Measurements from ENCODE around the gene DKK3.

Gene DKK3

DNA sequence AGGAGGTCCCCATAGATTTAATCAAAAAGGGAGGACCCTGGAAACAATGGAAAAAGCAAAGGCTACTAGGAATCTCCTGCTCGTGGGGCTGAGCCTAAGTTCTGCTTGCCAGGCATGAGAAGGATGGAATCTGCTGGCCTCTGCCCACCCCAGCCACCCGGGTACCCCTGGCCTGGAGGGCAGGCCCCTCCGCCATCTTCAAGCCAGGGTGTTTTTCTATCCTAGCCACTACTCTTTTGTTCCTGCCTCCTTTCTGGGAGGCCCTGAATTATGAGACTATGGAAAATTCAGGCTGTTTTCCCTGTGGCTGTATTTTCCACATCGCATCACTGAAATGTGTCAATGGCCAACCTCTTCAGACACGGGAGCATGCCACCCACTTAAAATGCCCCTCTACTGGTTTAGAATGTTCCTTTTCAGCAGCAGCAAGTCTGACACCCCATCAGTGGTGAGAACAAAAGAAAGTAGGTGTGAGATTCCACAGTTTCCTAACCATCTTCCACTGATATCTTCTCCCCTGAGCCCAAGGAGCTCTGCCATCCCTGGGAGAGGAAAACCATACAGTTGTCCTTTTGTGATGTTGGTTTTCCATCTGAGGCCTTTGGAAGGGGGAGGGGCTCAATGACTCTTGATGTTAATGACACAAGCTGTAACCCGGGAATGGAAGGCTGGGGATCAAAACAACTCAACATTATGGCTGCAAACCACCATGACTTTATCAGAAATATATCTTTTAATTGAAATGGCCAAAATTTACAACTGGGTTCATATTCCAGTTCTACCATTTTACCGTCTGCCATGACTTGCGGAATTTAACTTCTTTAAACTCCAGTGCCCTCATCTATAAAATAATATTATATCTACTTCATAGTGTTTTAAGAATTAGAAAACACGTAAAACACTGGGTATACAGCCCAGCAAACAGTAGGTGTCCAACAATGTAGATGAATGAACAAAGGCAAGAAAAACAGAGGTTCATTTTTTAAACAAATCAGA, 22.2 kb downstream of the DKK3 start:
- Histone ChIP-seq H3K4me3 (no peak overlapping the region), H3K27ac (peak overlapping the region; percentile 52 to 93)
- DNase-seq (ENCODE audit: low spot score) = peak; percentile 65
- TF ChIP-seq, protein P1, sequence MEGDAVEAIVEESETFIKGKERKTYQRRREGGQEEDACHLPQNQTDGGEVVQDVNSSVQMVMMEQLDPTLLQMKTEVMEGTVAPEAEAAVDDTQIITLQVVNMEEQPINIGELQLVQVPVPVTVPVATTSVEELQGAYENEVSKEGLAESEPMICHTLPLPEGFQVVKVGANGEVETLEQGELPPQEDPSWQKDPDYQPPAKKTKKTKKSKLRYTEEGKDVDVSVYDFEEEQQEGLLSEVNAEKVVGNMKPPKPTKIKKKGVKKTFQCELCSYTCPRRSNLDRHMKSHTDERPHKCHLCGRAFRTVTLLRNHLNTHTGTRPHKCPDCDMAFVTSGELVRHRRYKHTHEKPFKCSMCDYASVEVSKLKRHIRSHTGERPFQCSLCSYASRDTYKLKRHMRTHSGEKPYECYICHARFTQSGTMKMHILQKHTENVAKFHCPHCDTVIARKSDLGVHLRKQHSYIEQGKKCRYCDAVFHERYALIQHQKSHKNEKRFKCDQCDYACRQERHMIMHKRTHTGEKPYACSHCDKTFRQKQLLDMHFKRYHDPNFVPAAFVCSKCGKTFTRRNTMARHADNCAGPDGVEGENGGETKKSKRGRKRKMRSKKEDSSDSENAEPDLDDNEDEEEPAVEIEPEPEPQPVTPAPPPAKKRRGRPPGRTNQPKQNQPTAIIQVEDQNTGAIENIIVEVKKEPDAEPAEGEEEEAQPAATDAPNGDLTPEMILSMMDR (IDR thresholded peaks at IDR 0.05) = no peak

DNA sequence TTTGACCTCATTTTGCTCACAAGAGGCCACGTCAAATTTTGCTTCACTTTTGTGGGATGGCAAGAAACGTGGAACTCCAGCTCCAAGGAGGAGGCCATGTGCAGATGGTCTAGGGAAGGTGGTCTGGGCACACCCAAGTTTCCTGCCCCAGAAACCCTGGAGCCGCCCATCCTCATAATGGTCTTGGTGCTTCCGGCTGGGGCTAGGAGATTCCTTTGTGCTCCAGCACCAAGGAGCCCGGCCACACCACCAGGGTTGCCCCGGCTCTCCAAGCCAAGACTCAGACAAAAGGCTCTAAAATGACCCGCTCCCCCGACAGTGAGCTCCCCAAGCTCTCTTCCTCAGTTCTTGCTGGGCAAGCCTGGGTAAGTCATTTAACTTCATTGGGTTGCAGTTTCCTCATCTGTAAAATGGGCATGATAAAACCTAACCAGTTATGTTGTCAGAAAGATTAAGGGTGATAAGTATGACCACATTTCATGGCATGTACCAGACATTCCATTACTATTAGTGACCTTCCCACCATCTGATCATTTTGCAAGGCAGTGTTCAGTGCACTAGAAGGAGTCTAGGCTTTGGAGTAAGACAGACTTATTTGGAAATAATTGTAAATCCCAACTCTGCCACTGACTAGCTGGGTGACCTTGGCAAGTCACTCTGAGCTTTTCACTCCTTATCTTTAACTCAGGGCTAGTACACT, 23.3 kb downstream of the DKK3 start:
- H3K4me3 ChIP-seq = no peak overlapping the region
- TF ChIP-seq, protein P1 (IDR thresholded peaks at IDR 0.05) = no peak
- DNase-seq (ENCODE audit: low spot score) = peak; percentile 64
- peak overlapping the region; percentile 52 to 93 for H3K27ac ChIP-seq

- TF ChIP-seq, protein P1 (IDR thresholded peaks at IDR 0.05) = no peak
- H3K4me3 ChIP-seq = no peak overlapping the region
- H3K27ac ChIP-seq = peak overlapping the region; percentile 51 to 93
- no peak for DNase-seq (ENCODE audit: low spot score)
Measured at GRCh38 chr11:11984563-11984962, 23.9 kb downstream of the DKK3 start.

GRCh38 chr11:11983427-11983826, 25.0 kb downstream of the DKK3 start:
- Histone ChIP-seq H3K4me3 (no peak overlapping the region), H3K27ac (peak overlapping the region; percentile 51 to 93)
- TF ChIP-seq, protein P1 (IDR thresholded peaks at IDR 0.05) = no peak

DNA sequence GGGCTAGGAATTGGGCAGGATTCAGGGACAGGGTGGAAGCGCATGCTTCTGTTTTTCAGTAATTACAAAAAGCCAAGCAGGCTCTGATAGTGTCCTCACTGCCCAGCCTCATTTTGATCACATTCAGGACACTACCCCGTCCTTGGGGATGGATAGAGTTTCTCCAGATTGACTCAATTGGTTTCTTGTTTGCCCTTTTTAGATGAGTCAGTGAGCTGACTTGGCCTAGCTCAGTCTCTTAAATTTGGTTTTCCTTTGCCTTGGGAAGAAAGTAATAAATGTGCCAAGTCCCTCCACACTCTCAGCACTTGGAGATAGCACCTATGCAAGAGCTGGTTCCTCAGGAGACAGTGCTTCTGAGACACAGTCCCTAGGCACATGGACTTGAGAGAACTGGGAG, 25.5 kb downstream of the DKK3 start:
- peak overlapping the region; percentile 51 to 93 for H3K27ac ChIP-seq
- TF ChIP-seq, protein P1 (IDR thresholded peaks at IDR 0.05) = no peak

More at GRCh38 chr11:11983427-11983826, 25.0 kb downstream of the DKK3 start:
- DNase-seq (ENCODE audit: low spot score) = peak; percentile 73

GRCh38 chr11:11982461-11982860, 26.0 kb downstream of the DKK3 start:
- Histone ChIP-seq H3K27ac (peak overlapping the region; percentile 51 to 93), H3K4me3 (no peak overlapping the region)
- DNase-seq (ENCODE audit: low spot score) = no peak
- TF ChIP-seq, protein P1 (IDR thresholded peaks at IDR 0.05) = no peak

More for the DNA sequence above, 25.5 kb downstream of the DKK3 start:
- DNase-seq (ENCODE audit: low spot score) = no peak
- no peak overlapping the region for H3K4me3 ChIP-seq
